Smooth muscle cell (in vitro differentiated cells): ENCODE data around the gene AGAP1. TPM values are rescaled to one million over a fixed set of nuclear protein-coding genes. Genes with fewer than 3 reads are reported as not detected.

Experiments used
- DNase-seq: peaks from one replicate; lab custom pipeline; 2025; ENCODE audit not compliant: unreplicated experiment; lab: John Stamatoyannopoulos, UW
- H2AFZ ChIP-seq: fragments of 200-600 bp; sonication (generic); 2 replicates; pipeline ENCODE4 v1.6.0; 2016; ENCODE audit warnings: antibody characterized with exemption, low read depth, mild to moderate bottlenecking
- H3F3A ChIP-seq: fragments of 200-600 bp; sonication (generic); 2 replicates; pipeline ENCODE4 v1.6.0; 2017; ENCODE audit warnings: antibody characterized with exemption, low read depth
- H3K27ac ChIP-seq: fragments of 200-600 bp; sonication (generic); 2 replicates; pipeline ENCODE4 v1.5.1; 2016; ENCODE audit warnings: low read depth, mild to moderate bottlenecking
- H3K27me3 ChIP-seq: fragments of 200-600 bp; sonication (generic); 2 replicates; pipeline ENCODE4 v1.6.1; 2016; ENCODE audit warnings: low read depth, mild to moderate bottlenecking
- H3K36me3 ChIP-seq: fragments of 200-600 bp; sonication (generic); 2 replicates; pipeline ENCODE4 v1.5.1; 2016; ENCODE audit warnings: low read depth
- H3K4me1 ChIP-seq: fragments of 200-600 bp; sonication (generic); 2 replicates; pipeline ENCODE4 v1.5.1; 2016; ENCODE audit warnings: low read depth
- H3K4me2 ChIP-seq: fragments of 200-600 bp; sonication (generic); 2 replicates; pipeline ENCODE4 v1.6.0; 2016; ENCODE audit warnings: mild to moderate bottlenecking
- H3K4me3 ChIP-seq: fragments of 200-600 bp; sonication (generic); 2 replicates; pipeline ENCODE4 v1.5.1; 2016; ENCODE audit warnings: mild to moderate bottlenecking
- H3K79me2 ChIP-seq: fragments of 200-600 bp; sonication (generic); 2 replicates; pipeline ENCODE4 v1.6.0; 2016; ENCODE audit warnings: low read depth, mild to moderate bottlenecking
- H3K9ac ChIP-seq: fragments of 200-600 bp; sonication (generic); 2 replicates; pipeline ENCODE4 v1.6.0; 2016; ENCODE audit warnings: low read depth
- H3K9me3 ChIP-seq: fragments of 200-600 bp; sonication (generic); replicated peaks from 2 replicates; pipeline ENCODE4 v1.5.1; 2016; ENCODE audit warnings: low read depth
- H4K20me1 ChIP-seq: fragments of 200-600 bp; sonication (generic); 2 replicates; pipeline ENCODE4 v1.6.0; 2016; ENCODE audit warnings: low read depth
- CTCF ChIP-seq: fragments of 200-600 bp; sonication (generic); IDR thresholded peaks from 2 replicates; pipeline ENCODE4 v1.5.1; 2017; ENCODE audit warnings: borderline replicate concordance, mild to moderate bottlenecking, antibody characterized with exemption; ENCODE audit not compliant: insufficient read depth, poor library complexity, severe bottlenecking
- WGBS: methylation state at CpG from one replicate; pipeline ENCODE4 v1.1.7; 2016; ENCODE audit warnings: low lambda C conversion rate; 5-methylcytosine and 5-hydroxymethylcytosine counted together
- polyA plus RNA-seq: library from polyadenylated mRNA; unstranded; fragments of >200 nt; fragmentation: Nextera tagmentation; extraction: Ambion mirVana; gene quantifications from 2 replicates; pipeline ENCODE4 v1.2.1, GENCODE V29; 2016
- total RNA-seq: library from RNA; depleted of rRNA; stranded (reverse); fragments of >200 nt; gene quantifications from 2 replicates; pipeline ENCODE4 v1.2.3, GENCODE V29; 2014

AGAP1 gene
- total and polyA plus RNA-seq, 2 experiments from 2014 or later = 3.9 to 9.8 TPM

GRCh38 chr2:236078297-236079255, 584.7 kb downstream of the AGAP1 start:
- H3K4me3 ChIP-seq = no peak overlapping the region

GRCh38 chr2:236080412-236080811, 586.6 kb downstream of the AGAP1 start:
- Histone ChIP-seq H3K4me3 (no peak overlapping the region), H3F3A (no peaks in the 10 kb centered on the region), H3K27ac (no peak overlapping the region), H4K20me1 (peaks cover 10% of the 10 kb centered on the region), H3K79me2 (no peaks in the 10 kb centered on the region), H3K9me3 (no peaks in the 10 kb centered on the region), H3K4me1 (peaks cover 13% of the 10 kb centered on the region), H3K9ac (no peak overlapping the region), H2AFZ (no peak overlapping the region), H3K27me3 (no peaks in the 10 kb centered on the region), H3K4me2 (no peak overlapping the region), H3K36me3 (no peaks in the 10 kb centered on the region)
- DNase-seq = no peak
- WGBS = 96% methylated on average over 3 of the region's 3 CpGs
- no peak for TF ChIP-seq CTCF

More at GRCh38 chr2:236078297-236079255, 584.7 kb downstream of the AGAP1 start:
- Histone ChIP-seq H3K27me3 (no peaks in the 10 kb centered on the region), H3K36me3 (no peaks in the 10 kb centered on the region), H4K20me1 (peaks cover 17% of the 10 kb centered on the region), H3K79me2 (no peaks in the 10 kb centered on the region), H3K9ac (no peak overlapping the region), H3K4me2 (no peak overlapping the region), H3K27ac (no peak overlapping the region), H3K4me1 (peaks cover 10% of the 10 kb centered on the region), H3K9me3 (no peaks in the 10 kb centered on the region), H2AFZ (no peak overlapping the region), H3F3A (no peaks in the 10 kb centered on the region)
- TF ChIP-seq CTCF = no peak
- 70% methylated on average over 14 of the region's 14 CpGs for WGBS
- DNase-seq = no peak

GRCh38 chr2:236081171-236081570, 587.3 kb downstream of the AGAP1 start:
- no peak for TF ChIP-seq CTCF
- DNase-seq = no peak
- H3K4me2 ChIP-seq = no peak overlapping the region
- no peaks in the 10 kb centered on the region for H3K79me2 ChIP-seq
- WGBS = 76% methylated on average over 11 of the region's 11 CpGs
- peaks cover 14% of the 10 kb centered on the region for H4K20me1 ChIP-seq
- H2AFZ ChIP-seq = no peak overlapping the region
- H3K36me3 ChIP-seq = no peaks in the 10 kb centered on the region
- no peak overlapping the region for H3K9ac ChIP-seq
- no peak overlapping the region for H3K27ac ChIP-seq
- no peak overlapping the region for H3K4me3 ChIP-seq
- H3K9me3 ChIP-seq = no peaks in the 10 kb centered on the region
- peaks cover 21% of the 10 kb centered on the region for H3K4me1 ChIP-seq
- no peaks in the 10 kb centered on the region for H3K27me3 ChIP-seq
- no peaks in the 10 kb centered on the region for H3F3A ChIP-seq
